Common myeloid progenitor, CD34-positive (primary cell): ENCODE data around the gene PRKCE.

Experiments
- CTCF ChIA-PET: fragments of 350-600 bp; sonication (Branson Sonifier 250); formaldehyde crosslinking; loops from one replicate; lab custom pipeline; 2021; ENCODE audit warnings: antibody characterized with exemption; lab: Charles Lee
- POLR2A ChIA-PET: fragments of 350-600 bp; sonication (Branson Sonifier 250); formaldehyde crosslinking; loops from one replicate; lab custom pipeline; 2021; ENCODE audit warnings: antibody characterized with exemption; lab: Charles Lee
- DNase-seq, 3 donors: peaks; one replicate each; pipeline versions ENCODE4 v3.0.0 to v3.0.0-alpha.2; 2013
- H3K27ac ChIP-seq, 2 experiments: 1 replicate in 1 of 2; 2 replicates in 1 of 2; pipeline ENCODE4 v1.7.0; 2013; ENCODE audit warnings: inconsistent platforms in 2 of 2, low read length in 2 of 2, mild to moderate bottlenecking in 2 of 2, low read depth in 1 of 2, moderate library complexity in 1 of 2; ENCODE audit not compliant: severe bottlenecking in 2 of 2, insufficient read depth in 1 of 2, poor library complexity in 1 of 2
- H3K27me3 ChIP-seq, 5 experiments: replicated peaks in 2 of 5; 1 replicate in 3 of 5; 2 replicates in 2 of 5; pipeline versions ENCODE4 v1.6.1 to v1.7.0; 2013; ENCODE audit warnings: low read length in 4 of 5, mild to moderate bottlenecking in 2 of 5, moderate library complexity in 2 of 5, inconsistent platforms in 1 of 5; ENCODE audit not compliant: insufficient read depth in 5 of 5, control insufficient read depth in 4 of 5
- H3K36me3 ChIP-seq, 4 experiments: 1 replicate in 2 of 4; 2 replicates in 2 of 4; pipeline versions ENCODE4 v1.6.1 to v1.7.0; 2013; ENCODE audit warnings: low read length in 3 of 4, control low read depth in 1 of 4, mild to moderate bottlenecking in 1 of 4; ENCODE audit not compliant: control insufficient read depth in 4 of 4, insufficient read depth in 4 of 4
- H3K4me1 ChIP-seq, 4 experiments: 1 replicate in 3 of 4; 2 replicates in 1 of 4; pipeline versions ENCODE4 v1.6.1 to v1.7.1; 2013; ENCODE audit warnings: low read length in 3 of 4, mild to moderate bottlenecking in 3 of 4, control low read depth in 1 of 4, inconsistent platforms in 1 of 4, moderate library complexity in 1 of 4; ENCODE audit not compliant: control insufficient read depth in 4 of 4, insufficient read depth in 4 of 4; ENCODE audit errors: control extremely low read depth in 1 of 4
- H3K4me3 ChIP-seq, 7 experiments: 1 replicate in 4 of 7; 2 replicates in 3 of 7; pipeline versions ENCODE4 v1.5.1 to v1.7.0; 2013; ENCODE audit warnings: mild to moderate bottlenecking in 7 of 7, low read length in 6 of 7, moderate library complexity in 6 of 7, inconsistent platforms in 2 of 7, low read depth in 2 of 7, control low read depth in 1 of 7; ENCODE audit not compliant: insufficient read depth in 4 of 7, control insufficient read depth in 1 of 7; ENCODE audit errors: extremely low read depth in 1 of 7
- H3K9me3 ChIP-seq, 5 experiments: 1 replicate in 4 of 5; 2 replicates in 1 of 5; pipeline versions ENCODE4 v1.6.1 to v1.7.1; 2013; ENCODE audit warnings: low read length in 4 of 5, mild to moderate bottlenecking in 2 of 5, inconsistent platforms in 1 of 5, low read depth in 1 of 5, moderate library complexity in 1 of 5; ENCODE audit not compliant: control insufficient read depth in 4 of 5, insufficient read depth in 2 of 5; ENCODE audit errors: control extremely low read depth in 1 of 5
- WGBS: methylation state at CpG from one replicate; pipeline ENCODE4 v1.1.5; 2013; ENCODE audit not compliant: insufficient coverage; 5-methylcytosine and 5-hydroxymethylcytosine counted together

PRKCE gene

GRCh38 chr2:45905632-45905958 lies 254.1 kb downstream of the PRKCE start:
- DNase-seq = no peak
- Histone ChIP-seq H3K27ac (no peak overlapping the region), H3K9me3 (no peaks in the 10 kb centered on the region), H3K36me3 (peaks cover 0 to 2% (median 0%) of the 10 kb centered on the region in 4 experiments), H3K4me1 (peaks cover 0 to 18% (median 14%) of the 10 kb centered on the region in 4 experiments), H3K4me3 (no peak overlapping the region), H3K27me3 (no peaks in the 10 kb centered on the region)
- WGBS = 89% methylated on average over 1 of the region's 5 CpGs
- CTCF ChIA-PET = interaction anchor here (1.1 to 1.3 kb wide), 2 partner anchors 9 to 260 kb away, joined by 3 to 4 read pairs; no protein-coding TSS in a partner anchor
- POLR2A ChIA-PET = no interaction called here

DNA sequence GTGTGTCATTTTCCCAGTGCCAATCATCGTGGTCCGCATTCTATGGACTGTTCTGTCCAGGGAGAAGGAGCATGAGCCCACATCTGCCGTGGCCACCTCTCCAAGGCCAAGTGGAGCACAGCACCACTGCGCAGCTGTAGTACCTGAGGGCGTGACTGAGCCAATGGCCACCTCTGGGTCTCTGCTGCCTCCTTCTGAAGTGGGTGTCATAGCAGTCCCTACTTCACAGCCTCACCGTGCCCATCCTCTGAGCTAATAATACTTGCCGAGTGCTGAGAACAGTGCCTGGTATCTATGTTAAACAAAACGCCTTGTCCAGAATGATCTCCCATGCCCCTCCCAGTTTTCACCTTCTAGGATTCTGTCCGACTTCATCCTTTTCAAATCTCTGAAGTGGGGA lies 256.1 kb downstream of the PRKCE start:
- DNase-seq = no peak
- ChIA-PET POLR2A (no interaction called here), CTCF (interaction anchor here (0.6 kb wide), 1 partner anchor 96 kb away, joined by 3 read pairs; no protein-coding TSS in a partner anchor)
- Histone ChIP-seq H3K36me3 (no peaks in the 10 kb centered on the region), H3K4me3 (no peak overlapping the region), H3K27me3 (no peaks in the 10 kb centered on the region), H3K4me1 (peaks cover 0 to 17% (median 16%) of the 10 kb centered on the region in 4 experiments), H3K9me3 (no peaks in the 10 kb centered on the region), H3K27ac (no peak overlapping the region)
- 80% methylated on average over 8 of the region's 9 CpGs for WGBS

GRCh38 chr2:45908316-45909170 lies 257.1 kb downstream of the PRKCE start:
- WGBS = 96% methylated on average over 11 of the region's 12 CpGs
- ChIA-PET CTCF (interaction anchor here (0.9 to 1.2 kb wide), 2 partner anchors 13 to 130 kb away, joined by 3 to 4 read pairs; no protein-coding TSS in a partner anchor), POLR2A (no interaction called here)
- Histone ChIP-seq H3K27ac (no peak overlapping the region), H3K4me1 (peaks cover 0 to 17% (median 16%) of the 10 kb centered on the region in 4 experiments), H3K27me3 (no peaks in the 10 kb centered on the region), H3K36me3 (no peaks in the 10 kb centered on the region), H3K4me3 (no peak overlapping the region), H3K9me3 (no peaks in the 10 kb centered on the region)
- no peak for DNase-seq

DNA sequence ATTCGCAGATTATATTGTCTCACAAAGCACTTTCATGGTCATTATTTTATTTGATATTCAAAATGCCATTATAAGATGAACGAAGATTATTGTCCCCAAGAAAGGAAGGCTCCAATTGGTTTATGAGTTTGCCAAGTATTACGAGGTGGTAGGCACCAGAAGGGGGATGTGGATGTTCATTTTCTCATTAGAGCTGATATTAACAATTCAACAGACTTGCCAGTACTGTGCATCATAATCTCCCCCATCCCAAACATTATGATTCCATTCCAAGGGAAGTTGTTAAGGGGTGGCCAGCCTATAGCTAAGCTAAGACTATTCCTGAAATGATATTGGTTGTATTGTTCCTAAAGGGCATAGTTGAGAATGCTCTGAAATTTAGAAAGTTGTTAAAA lies 257.7 kb downstream of the PRKCE start:
- CTCF ChIA-PET = interaction anchor here (1.2 kb wide), 1 partner anchor 131 kb away, joined by 4 read pairs; no protein-coding TSS in a partner anchor
- H3K36me3 ChIP-seq = no peaks in the 10 kb centered on the region
- POLR2A ChIA-PET = no interaction called here
- peaks cover 0 to 17% (median 16%) of the 10 kb centered on the region in 4 experiments for H3K4me1 ChIP-seq
- no peaks in the 10 kb centered on the region for H3K9me3 ChIP-seq
- H3K4me3 ChIP-seq = no peak overlapping the region
- no peak for DNase-seq
- no CpG with 5 or more reads among the region's 3 CpGs for WGBS
- no peak overlapping the region for H3K27ac ChIP-seq
- no peaks in the 10 kb centered on the region for H3K27me3 ChIP-seq

- no peaks in the 10 kb centered on the region for H3K36me3 ChIP-seq
- no peaks in the 10 kb centered on the region for H3K27me3 ChIP-seq
- H3K4me1 ChIP-seq = peaks cover 0 to 22% (median 16%) of the 10 kb centered on the region in 4 experiments
- DNase-seq = peak; percentile 67 to 93 (median 91)
- ChIA-PET CTCF (interaction anchor here (1.2 kb wide), 1 partner anchor 131 kb away, joined by 4 read pairs; no protein-coding TSS in a partner anchor), POLR2A (no interaction called here)
- H3K27ac ChIP-seq = no peak overlapping the region
- H3K4me3 ChIP-seq = no peak overlapping the region
- WGBS = 29% methylated on average over 2 of the region's 5 CpGs
- no peaks in the 10 kb centered on the region for H3K9me3 ChIP-seq
Observed at GRCh38 chr2:45909677-45910191, 258.3 kb downstream of the PRKCE start.

DNA sequence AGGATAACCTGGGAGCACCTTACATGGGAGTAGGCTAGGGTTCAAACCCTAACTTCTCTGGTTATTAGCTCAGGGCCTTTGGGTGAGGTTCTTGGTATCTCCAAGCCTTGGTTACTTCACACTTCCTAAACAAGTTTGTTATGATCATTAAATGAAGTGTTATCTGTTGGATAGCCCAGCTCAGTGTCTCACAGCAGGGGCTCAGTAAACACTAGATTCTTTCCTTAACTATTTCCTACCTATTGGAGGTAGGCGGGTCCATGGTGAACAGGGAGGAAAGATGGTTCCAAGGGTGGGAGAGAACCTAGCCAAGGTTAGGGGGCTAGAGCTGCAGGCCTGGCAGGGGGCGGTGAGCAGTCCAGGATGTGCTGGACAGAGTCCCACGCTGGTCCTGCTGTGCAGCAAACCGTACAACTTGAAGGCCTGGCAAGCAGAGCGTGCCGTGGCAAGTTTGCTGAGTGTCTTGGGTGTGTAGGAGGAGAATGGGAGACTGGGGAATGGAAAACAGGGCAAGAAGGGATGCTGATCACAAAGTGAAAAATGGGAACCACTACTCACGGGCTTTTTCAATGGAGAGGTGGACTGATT lies 259.1 kb downstream of the PRKCE start:
- CTCF ChIA-PET = interaction anchor here (1.0 kb wide), 1 partner anchor 132 kb away, joined by 3 read pairs; no protein-coding TSS in a partner anchor
- 100% methylated on average over 3 of the region's 7 CpGs for WGBS
- H3K27me3 ChIP-seq = no peaks in the 10 kb centered on the region
- DNase-seq = no peak
- POLR2A ChIA-PET = no interaction called here
- H3K9me3 ChIP-seq = no peaks in the 10 kb centered on the region
- H3K4me1 ChIP-seq = peaks cover 0 to 24% (median 16%) of the 10 kb centered on the region in 4 experiments
- no peaks in the 10 kb centered on the region for H3K36me3 ChIP-seq
- peak overlapping the region in 1 of 2 experiments; percentile 4 for H3K27ac ChIP-seq
- H3K4me3 ChIP-seq = no peak overlapping the region
